ENCODE measurements around the gene C5. TPM values are rescaled to one million over a fixed set of nuclear protein-coding genes. Genes with fewer than 3 reads are reported as not detected.

Gene C5
- total RNA-seq, 1 experiment from 2014 or later, result 0.57 TPM

DNA sequence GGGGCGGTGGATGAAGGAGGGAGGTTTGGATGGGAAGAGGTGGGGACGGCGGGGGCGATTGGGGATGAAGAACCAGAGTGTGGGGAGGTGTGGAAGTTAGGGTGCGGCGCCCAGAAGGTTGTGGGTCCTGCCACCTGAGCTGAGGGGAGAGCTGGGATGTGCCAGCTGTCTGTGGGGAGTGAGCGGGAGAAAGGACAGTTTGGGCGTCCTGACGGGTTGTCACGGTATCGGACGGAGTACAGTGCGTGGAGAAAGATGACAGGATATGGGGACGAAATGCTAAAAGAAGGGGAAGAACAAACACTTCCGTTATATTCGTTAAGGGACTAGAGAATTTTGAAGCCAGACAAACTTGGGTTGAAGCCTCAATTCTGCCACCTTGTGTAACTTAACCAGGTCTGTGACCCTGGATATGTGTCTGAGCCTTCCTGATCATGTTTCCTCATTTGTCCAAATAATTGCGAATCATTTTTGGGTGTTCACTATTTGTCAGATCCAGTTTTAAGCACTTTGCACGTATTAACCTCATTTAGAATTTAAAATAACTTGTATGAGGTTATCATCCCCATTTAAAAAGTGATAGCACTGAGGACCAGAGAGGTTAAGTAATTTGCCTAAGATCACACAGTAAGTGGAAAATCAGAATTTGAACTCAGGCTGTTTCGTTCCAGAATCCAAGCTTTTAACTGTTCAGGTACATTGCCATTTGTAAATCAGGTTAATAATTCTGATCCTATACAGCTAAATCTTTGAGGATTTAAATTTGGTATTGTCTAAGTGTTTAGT lies 25.4 kb upstream of the C5 start:
- CTCF ChIA-PET, result interaction anchor here (1.0 to 2.1 kb wide), 3 partner anchors 15 to 94 kb away, joined by 3 to 8 read pairs (median 3); no protein-coding TSS in a partner anchor
- TF ChIP-seq, protein P1, sequence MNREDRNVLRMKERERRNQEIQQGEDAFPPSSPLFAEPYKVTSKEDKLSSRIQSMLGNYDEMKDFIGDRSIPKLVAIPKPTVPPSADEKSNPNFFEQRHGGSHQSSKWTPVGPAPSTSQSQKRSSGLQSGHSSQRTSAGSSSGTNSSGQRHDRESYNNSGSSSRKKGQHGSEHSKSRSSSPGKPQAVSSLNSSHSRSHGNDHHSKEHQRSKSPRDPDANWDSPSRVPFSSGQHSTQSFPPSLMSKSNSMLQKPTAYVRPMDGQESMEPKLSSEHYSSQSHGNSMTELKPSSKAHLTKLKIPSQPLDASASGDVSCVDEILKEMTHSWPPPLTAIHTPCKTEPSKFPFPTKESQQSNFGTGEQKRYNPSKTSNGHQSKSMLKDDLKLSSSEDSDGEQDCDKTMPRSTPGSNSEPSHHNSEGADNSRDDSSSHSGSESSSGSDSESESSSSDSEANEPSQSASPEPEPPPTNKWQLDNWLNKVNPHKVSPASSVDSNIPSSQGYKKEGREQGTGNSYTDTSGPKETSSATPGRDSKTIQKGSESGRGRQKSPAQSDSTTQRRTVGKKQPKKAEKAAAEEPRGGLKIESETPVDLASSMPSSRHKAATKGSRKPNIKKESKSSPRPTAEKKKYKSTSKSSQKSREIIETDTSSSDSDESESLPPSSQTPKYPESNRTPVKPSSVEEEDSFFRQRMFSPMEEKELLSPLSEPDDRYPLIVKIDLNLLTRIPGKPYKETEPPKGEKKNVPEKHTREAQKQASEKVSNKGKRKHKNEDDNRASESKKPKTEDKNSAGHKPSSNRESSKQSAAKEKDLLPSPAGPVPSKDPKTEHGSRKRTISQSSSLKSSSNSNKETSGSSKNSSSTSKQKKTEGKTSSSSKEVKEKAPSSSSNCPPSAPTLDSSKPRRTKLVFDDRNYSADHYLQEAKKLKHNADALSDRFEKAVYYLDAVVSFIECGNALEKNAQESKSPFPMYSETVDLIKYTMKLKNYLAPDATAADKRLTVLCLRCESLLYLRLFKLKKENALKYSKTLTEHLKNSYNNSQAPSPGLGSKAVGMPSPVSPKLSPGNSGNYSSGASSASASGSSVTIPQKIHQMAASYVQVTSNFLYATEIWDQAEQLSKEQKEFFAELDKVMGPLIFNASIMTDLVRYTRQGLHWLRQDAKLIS (CRISPR knock-in tag; IDR thresholded peaks at IDR 0.05; ENCODE audit: borderline replicate concordance), result no peak
- TF ChIP-seq NR1H2 (CRISPR knock-in tag; IDR thresholded peaks at IDR 0.05) (no peak), GTF2I (CRISPR knock-in tag; conservative IDR thresholded peaks at IDR 0.05) (peak; percentile 94)
- H3K9me3 Mint-ChIP-seq, result no peaks in the 10 kb centered on the region
- peak overlapping the region; percentile 54; the same call in 1 of the 2 replicates for H3K27ac Mint-ChIP-seq
- H3K4me3 Mint-ChIP-seq, result peak overlapping the region; percentile 90
- no peaks in the 10 kb centered on the region for H3K36me3 Mint-ChIP-seq
- H3K4me1 Mint-ChIP-seq, result peaks cover 23% of the 10 kb centered on the region
- ATAC-seq (no peak), DNase-seq (ENCODE audit: low spot score) (no peak)
- peaks cover 66% of the 10 kb centered on the region for H3K27me3 Mint-ChIP-seq (ENCODE audit: low read depth)
- POLR2A ChIA-PET, result no interaction called here

DNA sequence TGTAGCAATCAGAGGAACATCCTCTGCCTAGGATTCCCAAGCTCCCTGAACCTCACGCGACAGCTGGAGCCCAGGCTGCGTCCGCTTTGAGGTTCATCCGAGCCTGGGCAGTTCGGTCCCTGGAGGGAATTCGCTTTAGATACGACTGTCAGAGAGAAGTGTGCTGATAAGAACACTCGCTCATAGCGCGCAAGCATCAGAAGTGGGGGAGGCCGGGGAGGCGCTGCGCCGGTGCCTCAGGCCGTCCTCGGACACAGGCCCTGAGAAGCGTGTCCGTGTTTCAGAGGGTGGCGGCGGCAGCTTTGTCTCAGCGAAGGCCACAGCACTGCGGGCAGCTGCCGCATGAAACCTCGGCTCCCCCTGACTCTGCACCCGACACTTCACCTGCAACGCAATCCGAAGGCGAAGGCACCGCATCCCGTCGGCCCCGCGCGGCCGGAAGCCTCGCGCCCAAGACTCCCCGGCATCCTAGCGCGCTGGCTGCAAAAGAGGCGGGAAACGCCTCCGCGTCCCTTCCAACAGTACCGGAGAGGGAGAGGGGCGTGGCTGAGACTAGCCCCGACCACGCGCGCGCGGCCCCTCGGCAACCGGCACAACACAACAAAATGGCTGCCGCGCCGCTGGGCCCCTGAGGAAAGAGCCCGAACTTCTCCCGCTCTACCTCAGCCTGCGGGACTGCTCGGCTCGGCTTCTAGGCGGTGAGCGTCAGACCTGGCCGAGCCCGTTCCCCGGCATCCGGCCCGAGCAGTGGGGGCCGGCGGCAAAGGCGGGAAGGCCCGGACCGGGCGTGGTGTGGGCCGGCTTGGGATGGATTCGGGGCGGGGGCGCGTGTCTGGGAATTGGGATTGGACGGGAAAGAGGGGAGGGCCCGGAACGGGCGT lies 24.5 kb upstream of the C5 start, which contains the start of gene CNTRL:
CNTRL (plus strand) TSS at position 586 of the 881 bp plus-strand sequence. CDS start 13,372 bp downstream, outside the sequence.
- Mint-ChIP-seq H3K36me3 (no peaks in the 10 kb centered on the region), H3K4me3 (peak within 1 kb of the TSS; percentile 90), H3K9me3 (no peaks in the 10 kb centered on the region), H3K27me3 (ENCODE audit: low read depth) (peaks cover 74% of the 10 kb centered on the region), H3K4me1 (peaks cover 23% of the 10 kb centered on the region), H3K27ac (peak within 1 kb of the TSS; percentile 91)
- ATAC-seq (peak; percentile 81), DNase-seq (ENCODE audit: low spot score) (peak; percentile 88)
- ChIA-PET POLR2A (interaction anchor here (0.9 kb wide), 1 partner anchor 281 kb away, joined by 3 read pairs; the partner anchor contains the start of gene FBXW2), CTCF (interaction anchor here (1.0 to 2.1 kb wide), 5 partner anchors 15 to 94 kb away, joined by 3 to 8 read pairs (median 3); no protein-coding TSS in a partner anchor)
- TF ChIP-seq MXD4 (CRISPR knock-in tag; IDR thresholded peaks at IDR 0.05; ENCODE audit: borderline replicate concordance) (no peak), NR2C2 (CRISPR knock-in tag; IDR thresholded peaks at IDR 0.05) (peak; percentile 80; the same call in 1 of the 2 replicates), FOXP1 (CRISPR knock-in tag; IDR thresholded peaks at IDR 0.05; ENCODE audit: borderline replicate concordance) (peak; percentile 99), FOXK1 (CRISPR knock-in tag; IDR thresholded peaks at IDR 0.05) (peak; percentile 91), ZNF423 (CRISPR knock-in tag; IDR thresholded peaks at IDR 0.05) (no peak), MYBL2 (CRISPR knock-in tag; IDR thresholded peaks at IDR 0.05) (peak; percentile 96), ZBTB21 (CRISPR knock-in tag; IDR thresholded peaks at IDR 0.05; ENCODE audit: borderline replicate concordance) (peak; percentile 90), JUN (CRISPR knock-in tag; IDR thresholded peaks at IDR 0.05) (no peak; the same call in 1 of the 2 replicates), TCF7 (CRISPR knock-in tag; IDR thresholded peaks at IDR 0.05; ENCODE audit: low read depth) (peak; percentile 90; the same call in 1 of the 2 replicates)
- TF ChIP-seq, protein P2, sequence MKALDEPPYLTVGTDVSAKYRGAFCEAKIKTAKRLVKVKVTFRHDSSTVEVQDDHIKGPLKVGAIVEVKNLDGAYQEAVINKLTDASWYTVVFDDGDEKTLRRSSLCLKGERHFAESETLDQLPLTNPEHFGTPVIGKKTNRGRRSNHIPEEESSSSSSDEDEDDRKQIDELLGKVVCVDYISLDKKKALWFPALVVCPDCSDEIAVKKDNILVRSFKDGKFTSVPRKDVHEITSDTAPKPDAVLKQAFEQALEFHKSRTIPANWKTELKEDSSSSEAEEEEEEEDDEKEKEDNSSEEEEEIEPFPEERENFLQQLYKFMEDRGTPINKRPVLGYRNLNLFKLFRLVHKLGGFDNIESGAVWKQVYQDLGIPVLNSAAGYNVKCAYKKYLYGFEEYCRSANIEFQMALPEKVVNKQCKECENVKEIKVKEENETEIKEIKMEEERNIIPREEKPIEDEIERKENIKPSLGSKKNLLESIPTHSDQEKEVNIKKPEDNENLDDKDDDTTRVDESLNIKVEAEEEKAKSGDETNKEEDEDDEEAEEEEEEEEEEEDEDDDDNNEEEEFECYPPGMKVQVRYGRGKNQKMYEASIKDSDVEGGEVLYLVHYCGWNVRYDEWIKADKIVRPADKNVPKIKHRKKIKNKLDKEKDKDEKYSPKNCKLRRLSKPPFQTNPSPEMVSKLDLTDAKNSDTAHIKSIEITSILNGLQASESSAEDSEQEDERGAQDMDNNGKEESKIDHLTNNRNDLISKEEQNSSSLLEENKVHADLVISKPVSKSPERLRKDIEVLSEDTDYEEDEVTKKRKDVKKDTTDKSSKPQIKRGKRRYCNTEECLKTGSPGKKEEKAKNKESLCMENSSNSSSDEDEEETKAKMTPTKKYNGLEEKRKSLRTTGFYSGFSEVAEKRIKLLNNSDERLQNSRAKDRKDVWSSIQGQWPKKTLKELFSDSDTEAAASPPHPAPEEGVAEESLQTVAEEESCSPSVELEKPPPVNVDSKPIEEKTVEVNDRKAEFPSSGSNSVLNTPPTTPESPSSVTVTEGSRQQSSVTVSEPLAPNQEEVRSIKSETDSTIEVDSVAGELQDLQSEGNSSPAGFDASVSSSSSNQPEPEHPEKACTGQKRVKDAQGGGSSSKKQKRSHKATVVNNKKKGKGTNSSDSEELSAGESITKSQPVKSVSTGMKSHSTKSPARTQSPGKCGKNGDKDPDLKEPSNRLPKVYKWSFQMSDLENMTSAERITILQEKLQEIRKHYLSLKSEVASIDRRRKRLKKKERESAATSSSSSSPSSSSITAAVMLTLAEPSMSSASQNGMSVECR (CRISPR knock-in tag; IDR thresholded peaks at IDR 0.05; ENCODE audit: borderline replicate concordance), result peak; percentile 90
- TF ChIP-seq, protein P3, sequence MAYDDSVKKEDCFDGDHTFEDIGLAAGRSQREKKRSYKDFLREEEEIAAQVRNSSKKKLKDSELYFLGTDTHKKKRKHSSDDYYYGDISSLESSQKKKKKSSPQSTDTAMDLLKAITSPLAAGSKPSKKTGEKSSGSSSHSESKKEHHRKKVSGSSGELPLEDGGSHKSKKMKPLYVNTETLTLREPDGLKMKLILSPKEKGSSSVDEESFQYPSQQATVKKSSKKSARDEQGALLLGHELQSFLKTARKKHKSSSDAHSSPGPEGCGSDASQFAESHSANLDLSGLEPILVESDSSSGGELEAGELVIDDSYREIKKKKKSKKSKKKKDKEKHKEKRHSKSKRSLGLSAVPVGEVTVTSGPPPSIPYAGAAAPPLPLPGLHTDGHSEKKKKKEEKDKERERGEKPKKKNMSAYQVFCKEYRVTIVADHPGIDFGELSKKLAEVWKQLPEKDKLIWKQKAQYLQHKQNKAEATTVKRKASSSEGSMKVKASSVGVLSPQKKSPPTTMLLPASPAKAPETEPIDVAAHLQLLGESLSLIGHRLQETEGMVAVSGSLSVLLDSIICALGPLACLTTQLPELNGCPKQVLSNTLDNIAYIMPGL (CRISPR knock-in tag; IDR thresholded peaks at IDR 0.05), result peak; percentile 98
- TF ChIP-seq, protein P4, sequence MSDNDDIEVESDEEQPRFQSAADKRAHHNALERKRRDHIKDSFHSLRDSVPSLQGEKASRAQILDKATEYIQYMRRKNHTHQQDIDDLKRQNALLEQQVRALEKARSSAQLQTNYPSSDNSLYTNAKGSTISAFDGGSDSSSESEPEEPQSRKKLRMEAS (CRISPR knock-in tag; IDR thresholded peaks at IDR 0.05), result peak; percentile 99
- TF ChIP-seq, protein P5, sequence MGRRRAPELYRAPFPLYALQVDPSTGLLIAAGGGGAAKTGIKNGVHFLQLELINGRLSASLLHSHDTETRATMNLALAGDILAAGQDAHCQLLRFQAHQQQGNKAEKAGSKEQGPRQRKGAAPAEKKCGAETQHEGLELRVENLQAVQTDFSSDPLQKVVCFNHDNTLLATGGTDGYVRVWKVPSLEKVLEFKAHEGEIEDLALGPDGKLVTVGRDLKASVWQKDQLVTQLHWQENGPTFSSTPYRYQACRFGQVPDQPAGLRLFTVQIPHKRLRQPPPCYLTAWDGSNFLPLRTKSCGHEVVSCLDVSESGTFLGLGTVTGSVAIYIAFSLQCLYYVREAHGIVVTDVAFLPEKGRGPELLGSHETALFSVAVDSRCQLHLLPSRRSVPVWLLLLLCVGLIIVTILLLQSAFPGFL (CRISPR knock-in tag; IDR thresholded peaks at IDR 0.05; ENCODE audit: borderline replicate concordance), result no peak; the same call in 1 of the 2 replicates
- TF ChIP-seq, protein P6, sequence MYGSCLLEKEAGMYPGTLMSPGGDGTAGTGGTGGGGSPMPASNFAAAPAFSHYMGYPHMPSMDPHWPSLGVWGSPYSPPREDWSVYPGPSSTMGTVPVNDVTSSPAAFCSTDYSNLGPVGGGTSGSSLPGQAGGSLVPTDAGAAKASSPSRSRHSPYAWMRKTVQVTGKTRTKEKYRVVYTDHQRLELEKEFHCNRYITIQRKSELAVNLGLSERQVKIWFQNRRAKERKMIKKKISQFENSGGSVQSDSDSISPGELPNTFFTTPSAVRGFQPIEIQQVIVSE (CRISPR knock-in tag; IDR thresholded peaks at IDR 0.05; ENCODE audit: borderline replicate concordance), result no peak

Data from WTC11 (cell line).